ENCODE results near the gene MEGF9.

MEGF9 gene

GRCh38 chr9:120702075-120702474 lies 12.2 kb downstream of the MEGF9 start:
- DNase-seq: no peak

- DNase-seq: no peak
These were observed 13.0 kb downstream of the MEGF9 start for GRCh38 chr9:120701248-120701647.

DNA sequence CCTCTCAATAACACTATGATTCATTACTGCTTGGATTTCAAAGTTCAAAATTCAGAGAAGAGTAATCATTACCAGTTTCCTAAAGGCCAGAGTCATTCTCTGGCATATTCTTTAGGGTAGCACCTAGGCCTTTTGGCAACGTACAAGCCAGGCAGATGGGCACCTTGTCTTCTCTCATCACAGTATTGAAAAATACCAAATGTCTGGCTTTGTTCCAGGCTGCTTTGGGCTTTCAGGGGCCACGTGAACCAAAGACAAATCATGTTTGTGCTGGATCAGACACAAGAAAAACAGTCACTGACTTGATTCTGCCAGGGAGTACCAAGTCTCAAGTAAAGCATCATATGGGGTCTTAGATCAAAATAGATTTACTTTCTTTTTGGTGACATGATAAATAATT lies 15.5 kb downstream of the MEGF9 start:
- DNase-seq: no peak

GRCh38 chr9:120697448-120697847 lies 16.8 kb downstream of the MEGF9 start:
- DNase-seq: no peak

GRCh38 chr9:120696551-120697230 lies 17.6 kb downstream of the MEGF9 start:
- DNase-seq: no peak

GRCh38 chr9:120694559-120694958 lies 19.7 kb downstream of the MEGF9 start:
- DNase-seq: no peak

GRCh38 chr9:120693700-120694008 lies 20.6 kb downstream of the MEGF9 start:
- DNase-seq: no peak

DNA sequence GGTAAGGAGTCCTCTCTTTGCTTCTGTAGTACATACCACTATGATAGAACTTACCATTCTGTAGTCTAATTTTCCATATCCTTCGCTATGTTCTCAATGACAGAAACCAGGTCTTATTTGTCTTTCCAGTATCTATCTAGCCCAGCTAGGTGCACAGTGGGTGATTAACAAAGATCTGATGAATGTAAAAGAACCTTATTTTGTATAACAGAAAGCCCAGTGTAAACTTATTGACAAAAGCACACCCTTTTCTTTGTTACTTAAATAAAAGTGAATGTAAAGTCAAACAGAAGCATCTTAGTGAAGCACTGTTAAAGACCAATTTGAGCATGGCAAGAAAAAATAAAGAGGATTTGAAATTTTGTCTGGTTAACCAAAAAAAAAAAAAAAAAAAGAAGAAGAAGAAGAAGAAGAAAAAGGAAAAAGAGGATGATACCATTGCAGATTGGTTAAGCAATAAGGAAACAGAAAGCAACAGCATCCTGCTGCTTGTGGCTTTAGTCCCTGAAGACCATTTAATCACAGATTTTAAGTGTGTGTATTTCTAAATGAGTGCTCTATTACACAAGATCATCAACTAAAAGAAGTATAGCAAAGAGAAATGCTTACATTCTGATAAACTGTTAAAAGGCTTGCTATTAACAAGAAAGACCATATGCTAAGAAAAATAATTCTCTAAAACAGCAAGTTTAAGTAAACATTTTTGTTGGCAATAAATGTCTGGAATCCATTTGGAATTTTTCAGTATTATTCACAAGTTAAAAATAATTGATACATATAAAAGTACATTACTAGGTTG lies 21.2 kb downstream of the MEGF9 start:
- DNase-seq: no peak

DNA sequence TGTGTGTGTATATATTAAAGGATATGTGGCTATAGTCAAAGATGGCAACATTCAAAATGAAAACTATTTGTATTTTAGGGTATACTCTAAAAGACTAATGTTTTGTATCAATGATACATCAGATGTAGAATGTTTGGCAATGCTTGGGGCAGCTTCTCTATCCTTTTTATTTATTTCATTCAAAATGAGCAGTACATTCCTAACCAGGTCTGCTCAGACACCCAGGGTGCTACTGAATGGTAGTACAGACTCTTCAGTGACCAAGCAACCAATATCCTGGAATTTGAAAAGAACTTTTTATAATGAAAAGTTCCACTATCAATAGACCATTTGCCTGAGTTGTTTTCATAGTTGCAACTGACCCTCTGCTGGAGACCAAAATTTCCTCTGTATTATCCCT lies 23.9 kb downstream of the MEGF9 start:
- no peak for DNase-seq

- no peak for DNase-seq
These were observed 24.4 kb downstream of the MEGF9 start for GRCh38 chr9:120689860-120690259.

DNA sequence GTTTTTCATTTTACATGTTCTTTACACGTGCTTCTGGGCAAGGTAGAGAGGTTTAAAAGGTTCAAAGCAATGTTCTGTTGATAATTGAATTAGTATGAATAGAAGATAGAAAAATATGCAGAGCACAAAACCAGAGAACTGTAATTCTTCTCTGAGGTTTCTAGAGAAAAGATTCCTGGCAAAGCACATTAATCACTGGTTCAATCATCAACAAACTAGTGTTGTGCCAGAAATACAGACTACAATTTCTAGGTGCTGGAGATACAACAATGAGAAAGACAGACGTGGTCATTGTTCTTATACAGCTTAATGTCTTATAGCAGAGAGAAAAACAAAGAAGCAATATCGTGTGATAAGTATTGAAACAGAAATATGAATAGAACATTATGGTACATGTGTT lies 25.5 kb downstream of the MEGF9 start:
- DNase-seq: no peak

GRCh38 chr9:120683150-120683549 lies 31.1 kb downstream of the MEGF9 start:
- DNase-seq: no peak

- no peak for DNase-seq
These were observed 33.1 kb downstream of the MEGF9 start for GRCh38 chr9:120681121-120681520.

DNA sequence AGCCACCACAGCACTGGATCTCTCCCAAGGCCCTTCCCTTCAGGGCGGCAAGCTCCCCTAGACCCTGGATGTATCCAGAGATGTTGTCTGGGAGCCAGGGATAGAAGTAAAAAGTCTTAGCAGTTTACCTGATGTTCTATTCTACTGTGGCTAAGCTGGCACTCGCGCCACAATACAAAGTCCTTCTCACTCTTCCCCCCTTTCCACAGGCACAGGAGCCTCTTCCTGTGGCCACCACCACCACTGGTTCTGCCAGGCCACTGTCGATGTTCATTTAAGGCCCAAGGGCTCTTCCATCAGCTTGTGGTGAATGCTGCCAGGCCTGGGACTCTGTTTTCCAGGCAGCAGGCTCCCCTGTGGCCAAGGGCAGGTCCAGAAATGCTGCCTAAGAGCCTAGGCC lies 33.7 kb downstream of the MEGF9 start:
- no peak for DNase-seq

DNA sequence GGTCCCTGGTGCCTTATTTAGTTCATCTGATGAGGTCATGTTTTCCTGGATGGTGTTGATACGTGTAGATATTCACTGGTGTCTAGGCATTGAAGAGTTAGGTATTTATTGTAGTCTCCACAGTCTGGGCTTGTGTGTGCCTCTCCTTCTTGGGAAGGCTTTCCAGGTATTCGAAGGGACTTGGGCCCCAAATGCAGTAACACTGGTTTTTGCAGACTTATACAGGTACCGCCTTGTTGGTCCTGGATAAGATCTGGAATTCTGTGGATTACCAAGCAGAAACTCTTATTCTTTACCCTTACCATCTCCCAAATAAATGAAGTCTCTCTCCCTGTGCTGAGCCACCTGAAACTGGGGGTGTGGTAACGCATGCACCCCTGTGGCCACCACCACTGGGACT lies 34.1 kb downstream of the MEGF9 start:
- DNase-seq: no peak

DNA sequence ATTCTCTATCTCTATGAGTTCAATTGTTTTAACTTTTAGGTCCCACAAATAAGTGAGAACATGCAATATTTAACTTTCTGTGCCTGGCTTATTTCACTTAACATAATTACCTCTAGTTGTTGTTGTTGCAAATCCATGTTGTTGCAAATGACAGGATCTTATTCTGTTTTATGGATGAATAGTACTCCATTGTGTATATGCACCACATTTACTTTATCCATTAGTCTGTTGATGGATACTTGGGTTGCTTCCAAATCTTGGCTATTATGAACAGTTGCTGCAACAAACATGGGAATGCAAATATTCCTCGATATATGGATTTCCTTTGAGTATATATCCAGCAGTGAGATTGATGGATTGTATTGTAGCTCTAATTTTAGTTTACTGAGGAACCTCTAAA lies 36.3 kb downstream of the MEGF9 start:
- DNase-seq: no peak

DNA sequence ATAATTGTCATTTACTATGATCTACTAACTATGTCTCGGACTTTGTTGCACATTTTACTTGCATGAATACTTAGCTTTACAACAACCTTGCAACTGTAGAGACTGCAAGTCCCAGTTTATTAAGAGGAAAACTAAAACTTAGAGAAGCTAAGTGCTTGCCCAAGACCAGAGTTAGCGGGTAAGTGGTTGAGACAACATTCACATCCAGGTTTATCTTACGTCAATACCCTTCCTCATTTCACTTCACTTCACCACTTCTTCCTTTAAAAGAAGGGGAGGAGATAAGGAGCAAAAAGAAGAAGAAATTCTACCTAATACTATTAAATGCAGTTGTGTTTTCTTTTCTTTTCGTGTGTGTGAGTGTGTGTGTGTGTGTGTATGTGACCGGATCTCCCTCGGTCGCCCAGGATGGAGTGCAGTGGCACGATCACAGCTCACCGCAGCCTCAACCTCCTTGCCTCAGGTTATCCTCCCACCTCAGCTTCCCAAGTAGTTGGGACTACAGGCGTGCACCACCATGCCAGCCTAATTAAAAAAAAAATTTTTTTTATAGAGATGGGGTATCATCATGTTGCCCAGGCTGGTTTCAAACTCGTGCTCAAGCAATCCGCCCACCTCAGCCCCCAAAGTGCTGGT lies 37.4 kb downstream of the MEGF9 start:
- DNase-seq: no peak

GRCh38 chr9:120668399-120668798 lies 45.9 kb downstream of the MEGF9 start:
- no peak for DNase-seq

DNA sequence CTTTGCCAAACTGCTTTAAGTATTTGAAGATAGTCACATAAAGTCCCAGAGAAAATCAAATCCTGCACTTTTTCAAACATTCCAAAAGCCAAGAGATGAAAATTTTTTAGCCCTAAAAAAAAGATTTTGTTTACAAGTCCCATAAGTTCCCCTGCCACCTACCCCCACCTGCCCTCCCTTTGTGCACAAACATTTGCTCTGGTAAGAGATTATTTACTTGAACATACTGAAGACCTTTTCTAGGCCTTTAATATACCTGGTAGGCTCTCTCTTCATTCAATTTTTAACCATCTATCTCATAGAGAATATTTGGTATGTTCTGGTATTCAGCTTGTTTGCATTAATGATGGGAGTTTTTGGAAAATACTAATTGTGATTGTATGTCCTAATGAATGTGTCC lies 50.3 kb downstream of the MEGF9 start:
- no peak for DNase-seq

- DNase-seq: no peak
These were observed 50.9 kb downstream of the MEGF9 start for GRCh38 chr9:120663380-120663779.

DNA sequence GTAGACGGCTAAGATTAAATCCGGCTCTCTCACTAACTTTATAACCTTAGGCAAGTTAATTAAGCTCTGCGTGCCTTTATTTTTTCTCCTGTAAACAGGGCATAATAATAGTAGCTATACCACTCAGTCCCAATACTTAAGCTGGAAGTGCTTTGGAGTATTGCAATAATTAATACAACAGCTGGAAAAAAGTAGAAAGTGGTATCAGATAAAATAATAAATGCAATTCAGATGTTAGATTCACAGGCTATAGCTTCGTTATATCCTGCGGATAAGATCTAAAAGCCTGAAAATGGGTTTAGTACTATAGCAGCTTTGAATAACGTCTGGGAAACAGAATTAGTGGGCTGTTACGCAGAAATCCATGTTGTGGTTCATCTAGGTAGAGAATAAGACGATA lies 51.8 kb downstream of the MEGF9 start:
- DNase-seq: no peak

DNA sequence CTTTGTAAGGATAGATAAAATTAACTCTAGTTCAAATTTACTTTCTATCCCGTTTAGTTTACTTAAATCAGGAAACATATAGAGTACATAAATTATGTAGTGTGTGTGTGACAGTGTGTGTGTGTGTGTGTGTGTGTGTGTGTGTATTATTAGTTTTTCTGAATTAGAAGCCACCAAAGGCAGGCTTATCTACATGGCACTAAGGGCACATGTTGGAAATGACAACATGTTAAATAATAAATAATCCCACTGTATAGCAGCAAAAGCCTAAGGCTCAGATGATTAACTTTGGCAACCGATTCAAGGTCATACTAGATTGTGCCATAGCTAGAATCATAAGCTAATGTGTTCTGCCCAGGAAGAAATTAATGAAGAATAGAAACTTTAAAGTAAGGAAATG lies 54.6 kb downstream of the MEGF9 start:
- DNase-seq: no peak

- no peak for DNase-seq
These were observed 55.1 kb downstream of the MEGF9 start for GRCh38 chr9:120659209-120659608.

DNA sequence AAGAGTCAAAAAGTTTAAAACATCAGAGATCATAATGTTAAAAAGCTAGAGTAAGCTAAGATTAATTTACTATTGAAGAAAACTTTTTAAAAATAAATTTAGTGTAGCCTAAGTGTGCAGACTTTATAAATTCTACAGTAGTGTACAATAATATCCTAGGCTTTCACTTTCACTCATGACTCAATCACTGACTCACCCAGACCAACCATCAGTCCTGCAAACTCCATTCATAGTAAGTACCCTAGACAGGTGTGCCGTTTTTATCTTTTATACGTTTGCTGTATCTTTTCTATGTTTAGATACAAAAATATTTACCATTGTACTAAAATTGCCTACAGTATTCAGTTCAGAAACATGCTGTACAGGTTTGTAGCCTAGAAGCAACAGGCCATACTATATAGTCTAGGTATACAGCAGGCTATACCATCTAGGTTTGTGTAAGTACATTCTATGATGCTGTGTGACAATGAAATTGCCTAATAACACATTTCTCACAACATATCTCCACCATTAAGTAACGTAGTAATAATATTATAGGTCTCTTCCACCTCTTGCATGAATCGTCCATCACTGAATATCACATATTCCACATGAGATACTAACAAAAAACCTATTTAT lies 59.2 kb downstream of the MEGF9 start:
- DNase-seq: no peak
